GM12878 (cell line): ENCODE data around the gene GALNT16. TPM values are rescaled to one million over a fixed set of nuclear protein-coding genes. Genes with fewer than 3 reads are reported as not detected.
A peak's percentile ranks its signal among the peaks of the same experiment; 100 is the strongest.

Experiments
- CBFB ChIP-seq: IDR thresholded peaks from 2 replicates; pipeline ENCODE4 v1.6.1; 2016; ENCODE audit warnings: antibody characterized with exemption, low read depth
- MTA2 ChIP-seq: fragments of 450-650 bp; IDR thresholded peaks from 2 replicates; pipeline ENCODE4 v1.6.1; 2016; ENCODE audit warnings: low read depth, mild to moderate bottlenecking, moderate library complexity
- POU2F2 ChIP-seq: IDR thresholded peaks from 3 replicates; pipeline ENCODE4 v1.6.1; 2011; ENCODE audit warnings: low read depth, mild to moderate bottlenecking, low read length, borderline replicate concordance
- SMAD1 ChIP-seq: fragments of 450-650 bp; IDR thresholded peaks from 2 replicates; pipeline ENCODE4 v1.6.1; 2018; ENCODE audit warnings: mild to moderate bottlenecking, low read depth; ENCODE audit not compliant: partially characterized antibody
- SMAD5 ChIP-seq: IDR thresholded peaks from 2 replicates; pipeline ENCODE4 v1.6.1; 2016; ENCODE audit warnings: antibody characterized with exemption, low read depth
- STAT1 ChIP-seq: fragments of 450-650 bp; conservative IDR thresholded peaks from 2 replicates; pipeline ENCODE4 v1.6.1; 2014; ENCODE audit warnings: antibody characterized with exemption, mild to moderate bottlenecking
- SUZ12 ChIP-seq: fragments of 200-600 bp; sonication (generic); IDR thresholded peaks from one replicate; pipeline ENCODE4 v1.6.1; 2018; ENCODE audit warnings: antibody characterized with exemption, mild to moderate bottlenecking; ENCODE audit not compliant: unreplicated experiment
- YBX1 ChIP-seq: fragments of 450-650 bp; IDR thresholded peaks from 2 replicates; pipeline ENCODE4 v1.6.1; 2016; ENCODE audit warnings: antibody characterized with exemption
- polyA plus RNA-seq, 11 experiments: library from polyadenylated mRNA; depleted of rRNA in 4 of 11; unstranded in 6 of 11; stranded (reverse) in 5 of 11; fragments of >200 nt; fragmentation: Nextera tagmentation in 4 of 11; fragmentation: Illumina TruSeq in 1 of 11; extraction: Ambion mirVana in 4 of 11; extraction: Trizol in 1 of 11; gene quantifications; 1 replicate in 1 of 11; 2 replicates in 10 of 11; pipeline versions ENCODE4 v1.2.1 to v1.2.3, GENCODE V29; 2011 to 2016; ENCODE audit warnings: inconsistent platforms in 2 of 11, missing spikeins in 2 of 11, low read depth in 1 of 11
- total RNA-seq, 4 experiments: library from RNA; depleted of rRNA in 3 of 4; stranded (reverse); fragments of >200 nt in 3 of 4; fragmentation: Illumina TruSeq in 1 of 4; extraction: Trizol in 1 of 4; gene quantifications; 2 replicates each; pipeline versions ENCODE4 v1.2.1 to v1.2.3, GENCODE V29; 2013 to 2021
- TF ChIP-seq, protein P1 (sequence below): fragments of 450-650 bp; IDR thresholded peaks from 2 replicates; pipeline ENCODE4 v1.6.1; 2017; ENCODE audit warnings: antibody characterized with exemption, mild to moderate bottlenecking, moderate library complexity
- TF ChIP-seq, protein P2 (sequence below): fragments of 450-650 bp; IDR thresholded peaks from 2 replicates; pipeline ENCODE4 v1.6.1; 2017; ENCODE audit warnings: mild to moderate bottlenecking, moderate library complexity

The GALNT16 gene
- total and polyA plus RNA-seq, 10 of the 15 experiments (the other 5 are each of a cell fraction or from before 2014, with no cell fraction given), result under 0.01 to 0.08 (median 0.03) TPM; not detected in 3

DNA sequence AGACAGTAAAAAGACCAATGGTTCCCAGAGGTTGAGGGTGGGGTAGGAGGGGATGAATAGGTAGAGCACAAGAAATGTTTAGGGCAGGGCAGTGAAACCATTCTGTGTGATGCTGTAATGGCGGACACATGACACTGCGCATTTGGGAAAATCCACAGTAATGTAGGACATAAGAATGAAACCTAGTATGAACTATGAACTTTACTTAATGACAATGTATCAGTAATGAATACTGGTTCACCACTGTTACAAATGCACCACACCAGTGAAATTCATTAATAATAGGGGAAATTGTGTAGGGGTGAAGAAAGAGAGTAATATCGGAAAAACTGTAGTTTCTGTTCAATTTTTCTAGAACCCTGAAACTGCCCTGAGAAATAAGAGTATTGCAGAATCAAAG is 132.5 kb downstream of the GALNT16 start (continued):
- TF ChIP-seq, protein P1, sequence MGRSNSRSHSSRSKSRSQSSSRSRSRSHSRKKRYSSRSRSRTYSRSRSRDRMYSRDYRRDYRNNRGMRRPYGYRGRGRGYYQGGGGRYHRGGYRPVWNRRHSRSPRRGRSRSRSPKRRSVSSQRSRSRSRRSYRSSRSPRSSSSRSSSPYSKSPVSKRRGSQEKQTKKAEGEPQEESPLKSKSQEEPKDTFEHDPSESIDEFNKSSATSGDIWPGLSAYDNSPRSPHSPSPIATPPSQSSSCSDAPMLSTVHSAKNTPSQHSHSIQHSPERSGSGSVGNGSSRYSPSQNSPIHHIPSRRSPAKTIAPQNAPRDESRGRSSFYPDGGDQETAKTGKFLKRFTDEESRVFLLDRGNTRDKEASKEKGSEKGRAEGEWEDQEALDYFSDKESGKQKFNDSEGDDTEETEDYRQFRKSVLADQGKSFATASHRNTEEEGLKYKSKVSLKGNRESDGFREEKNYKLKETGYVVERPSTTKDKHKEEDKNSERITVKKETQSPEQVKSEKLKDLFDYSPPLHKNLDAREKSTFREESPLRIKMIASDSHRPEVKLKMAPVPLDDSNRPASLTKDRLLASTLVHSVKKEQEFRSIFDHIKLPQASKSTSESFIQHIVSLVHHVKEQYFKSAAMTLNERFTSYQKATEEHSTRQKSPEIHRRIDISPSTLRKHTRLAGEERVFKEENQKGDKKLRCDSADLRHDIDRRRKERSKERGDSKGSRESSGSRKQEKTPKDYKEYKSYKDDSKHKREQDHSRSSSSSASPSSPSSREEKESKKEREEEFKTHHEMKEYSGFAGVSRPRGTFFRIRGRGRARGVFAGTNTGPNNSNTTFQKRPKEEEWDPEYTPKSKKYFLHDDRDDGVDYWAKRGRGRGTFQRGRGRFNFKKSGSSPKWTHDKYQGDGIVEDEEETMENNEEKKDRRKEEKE, result no peak
- TF ChIP-seq CBFB (no peak), MTA2 (peak; percentile 97), SMAD1 (peak; percentile 39), SMAD5 (no peak), SUZ12 (no peak), STAT1 (no peak), YBX1 (no peak), POU2F2 (no peak)
- TF ChIP-seq, protein P2, sequence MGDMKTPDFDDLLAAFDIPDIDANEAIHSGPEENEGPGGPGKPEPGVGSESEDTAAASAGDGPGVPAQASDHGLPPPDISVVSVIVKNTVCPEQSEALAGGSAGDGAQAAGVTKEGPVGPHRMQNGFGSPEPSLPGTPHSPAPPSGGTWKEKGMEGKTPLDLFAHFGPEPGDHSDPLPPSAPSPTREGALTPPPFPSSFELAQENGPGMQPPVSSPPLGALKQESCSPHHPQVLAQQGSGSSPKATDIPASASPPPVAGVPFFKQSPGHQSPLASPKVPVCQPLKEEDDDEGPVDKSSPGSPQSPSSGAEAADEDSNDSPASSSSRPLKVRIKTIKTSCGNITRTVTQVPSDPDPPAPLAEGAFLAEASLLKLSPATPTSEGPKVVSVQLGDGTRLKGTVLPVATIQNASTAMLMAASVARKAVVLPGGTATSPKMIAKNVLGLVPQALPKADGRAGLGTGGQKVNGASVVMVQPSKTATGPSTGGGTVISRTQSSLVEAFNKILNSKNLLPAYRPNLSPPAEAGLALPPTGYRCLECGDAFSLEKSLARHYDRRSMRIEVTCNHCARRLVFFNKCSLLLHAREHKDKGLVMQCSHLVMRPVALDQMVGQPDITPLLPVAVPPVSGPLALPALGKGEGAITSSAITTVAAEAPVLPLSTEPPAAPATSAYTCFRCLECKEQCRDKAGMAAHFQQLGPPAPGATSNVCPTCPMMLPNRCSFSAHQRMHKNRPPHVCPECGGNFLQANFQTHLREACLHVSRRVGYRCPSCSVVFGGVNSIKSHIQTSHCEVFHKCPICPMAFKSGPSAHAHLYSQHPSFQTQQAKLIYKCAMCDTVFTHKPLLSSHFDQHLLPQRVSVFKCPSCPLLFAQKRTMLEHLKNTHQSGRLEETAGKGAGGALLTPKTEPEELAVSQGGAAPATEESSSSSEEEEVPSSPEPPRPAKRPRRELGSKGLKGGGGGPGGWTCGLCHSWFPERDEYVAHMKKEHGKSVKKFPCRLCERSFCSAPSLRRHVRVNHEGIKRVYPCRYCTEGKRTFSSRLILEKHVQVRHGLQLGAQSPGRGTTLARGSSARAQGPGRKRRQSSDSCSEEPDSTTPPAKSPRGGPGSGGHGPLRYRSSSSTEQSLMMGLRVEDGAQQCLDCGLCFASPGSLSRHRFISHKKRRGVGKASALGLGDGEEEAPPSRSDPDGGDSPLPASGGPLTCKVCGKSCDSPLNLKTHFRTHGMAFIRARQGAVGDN, result peak; percentile 87
